ENCODE data around the gene DBH.

Gene DBH

DNA sequence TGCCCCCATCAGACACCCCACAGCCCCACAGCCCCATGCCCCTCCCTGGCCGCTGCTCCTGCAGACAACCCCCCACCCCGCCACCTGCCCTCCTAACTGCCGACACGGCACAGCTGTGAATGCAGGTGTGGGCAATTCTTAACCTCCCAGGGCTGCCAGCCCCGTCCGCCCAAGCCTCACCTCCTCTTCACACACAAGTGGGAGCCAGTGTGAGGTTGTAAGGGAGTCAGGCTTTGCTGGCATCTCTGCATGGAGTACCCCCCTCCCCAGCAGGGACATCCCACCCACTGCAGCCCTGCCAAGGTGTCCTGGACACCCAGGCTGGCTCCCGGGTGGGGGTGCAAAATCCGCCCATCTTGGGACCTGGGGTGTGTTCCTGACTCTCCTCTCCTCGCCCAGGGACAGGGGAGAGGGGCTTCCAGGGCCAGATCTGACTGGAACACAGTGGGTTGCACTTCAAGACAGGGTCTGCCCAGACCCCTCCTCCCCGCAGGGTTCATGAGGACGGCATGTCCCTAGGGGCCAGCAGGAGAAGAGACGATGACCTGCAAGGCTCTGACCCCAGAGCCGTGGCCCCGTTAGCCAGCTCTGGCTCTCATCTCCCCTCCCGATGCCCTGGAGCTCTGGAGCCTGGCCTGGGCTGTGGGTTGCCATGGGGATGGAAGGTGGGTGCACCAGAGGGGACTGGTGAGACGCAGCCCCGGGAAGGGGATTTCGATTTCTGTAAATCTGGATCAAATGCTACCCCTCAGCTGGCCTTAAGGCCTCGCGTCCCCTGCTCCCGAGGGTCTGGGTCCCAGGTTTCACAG is 67.6 kb downstream of the DBH start:
- no peak for DNase-seq

DNA sequence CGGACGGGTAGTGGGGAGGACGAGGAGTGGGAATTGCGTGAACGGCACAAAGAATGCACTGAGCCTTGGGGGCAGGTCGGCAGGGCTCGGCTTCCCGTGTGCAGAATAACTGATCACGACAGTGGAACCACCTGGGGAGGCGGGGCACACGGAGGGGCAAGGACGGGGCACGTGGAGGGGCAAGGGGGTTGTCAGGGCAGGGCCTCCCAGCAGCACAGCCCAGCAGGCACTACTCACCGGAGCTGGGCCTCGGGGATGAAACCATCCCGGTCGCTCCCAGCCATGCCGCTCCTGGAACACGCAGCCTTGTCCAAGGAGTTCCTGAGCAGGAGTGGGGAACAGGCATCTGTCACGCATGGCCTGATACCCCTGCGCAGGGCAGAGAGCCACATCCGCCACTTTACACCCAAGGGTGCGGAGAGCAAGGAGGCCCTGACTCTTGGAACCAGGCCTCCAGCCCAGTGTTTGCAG is 68.6 kb downstream of the DBH start:
- DNase-seq = no peak

DNA sequence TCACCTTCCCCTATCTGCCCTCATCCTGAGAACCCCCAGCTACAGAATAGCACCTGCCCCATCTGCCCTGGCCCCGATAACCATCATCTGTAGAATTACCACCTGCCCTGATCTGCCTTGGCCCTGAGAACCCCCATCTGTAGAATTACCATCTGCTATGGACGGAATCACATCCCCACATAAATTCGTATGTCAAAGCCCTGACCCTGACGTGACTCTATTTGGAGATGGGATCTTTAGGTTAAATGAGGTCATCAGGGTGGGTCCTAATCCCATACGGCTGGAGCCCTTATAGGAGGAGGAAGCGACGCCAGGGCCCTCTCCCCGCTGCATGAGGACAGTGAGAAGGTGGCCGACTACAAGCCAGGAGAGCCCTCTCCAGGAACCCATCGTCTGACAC is 69.4 kb downstream of the DBH start:
- no peak for DNase-seq

DNA sequence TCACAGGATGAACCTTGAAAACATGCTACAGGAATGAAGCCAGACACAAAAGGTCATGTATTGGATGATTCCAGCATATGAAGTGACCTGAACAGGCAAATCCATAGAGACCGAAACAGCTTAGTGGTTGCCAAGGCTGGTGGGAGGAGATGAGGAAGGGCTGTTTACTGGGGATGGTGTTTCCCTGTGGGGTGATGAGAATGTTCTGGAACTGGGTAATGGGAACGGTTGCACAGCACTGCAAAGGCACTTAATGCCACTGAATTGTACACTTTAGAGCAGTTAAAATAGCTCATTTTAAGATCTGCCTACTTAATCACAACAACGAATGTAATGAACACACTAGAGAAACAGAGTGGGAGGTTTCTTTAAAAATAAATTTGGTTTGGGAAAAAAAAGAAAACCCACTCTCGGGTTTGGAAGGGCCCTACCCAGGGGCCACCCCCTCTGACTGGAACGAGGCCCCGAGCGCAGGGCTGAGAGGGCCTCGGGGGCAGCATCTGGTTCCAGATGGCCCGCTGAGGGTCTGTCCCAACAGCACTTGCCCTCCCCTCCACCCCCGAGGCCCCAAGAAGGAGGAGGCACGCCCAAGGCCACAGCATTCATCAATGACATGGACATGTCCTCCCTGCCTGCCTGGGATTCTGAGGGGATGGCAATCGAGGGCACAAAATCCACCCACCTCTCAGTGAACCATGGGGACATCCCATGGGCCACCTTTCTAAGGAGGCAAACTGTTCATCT is 70.3 kb downstream of the DBH start:
- DNase-seq = no peak

DNA sequence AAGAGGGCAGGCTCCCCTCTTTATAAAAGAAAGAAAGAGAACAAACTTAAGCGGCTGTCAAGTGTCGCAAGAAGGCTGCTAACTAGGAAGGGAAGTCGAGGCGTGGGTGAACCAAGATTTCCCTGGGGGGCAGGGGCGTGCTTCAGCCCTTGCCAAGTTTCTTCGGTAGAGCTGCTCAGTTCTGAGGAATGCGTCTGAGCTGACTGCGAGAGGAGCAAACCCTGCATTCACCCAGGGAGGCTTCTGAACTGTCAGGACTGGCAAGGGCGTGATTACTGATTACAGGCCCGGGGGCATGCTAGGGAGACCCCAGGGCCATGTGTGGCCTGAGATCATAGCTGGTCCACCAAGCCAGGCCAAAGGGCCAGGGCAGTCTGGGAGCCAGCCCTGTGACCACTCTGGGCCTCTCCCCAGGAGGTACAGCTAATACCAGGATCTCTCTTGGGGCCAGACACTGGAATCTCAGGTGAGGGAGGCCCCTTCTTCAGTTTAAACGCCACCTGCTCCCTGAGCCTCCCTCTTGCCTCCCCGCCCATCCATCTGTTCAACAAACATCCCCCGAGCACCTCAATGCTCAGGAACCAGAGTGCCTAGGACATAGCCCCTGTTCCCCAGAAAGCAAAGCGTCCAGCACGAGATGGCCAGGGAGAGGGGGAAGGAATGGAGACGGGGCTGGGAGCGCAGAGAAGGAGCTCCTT is 71.1 kb downstream of the DBH start:
- DNase-seq = no peak

DNA sequence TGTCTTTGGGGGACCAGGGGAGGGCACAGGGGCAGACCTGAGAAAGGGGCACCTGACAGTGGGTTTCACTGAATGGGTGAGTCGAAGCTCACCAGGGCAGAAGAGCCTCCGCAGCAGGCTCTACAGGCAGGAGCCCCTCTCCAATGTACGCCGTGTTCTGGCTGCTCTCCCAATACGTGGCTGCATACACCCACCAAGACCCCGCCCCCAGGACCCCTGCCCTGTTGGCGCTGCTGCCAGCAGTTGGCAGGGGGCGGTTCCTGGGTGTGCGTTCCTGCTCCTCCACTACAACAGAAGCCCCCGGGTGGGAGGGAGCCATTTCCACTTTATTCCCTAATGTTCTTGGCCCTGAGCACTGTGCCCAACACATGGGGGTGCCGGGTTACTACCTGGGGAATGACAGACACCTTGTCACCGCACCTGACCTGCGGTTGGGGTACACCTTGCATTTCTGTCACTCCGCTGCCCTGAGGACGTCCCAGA is 71.6 kb downstream of the DBH start:
- DNase-seq = no peak

DNA sequence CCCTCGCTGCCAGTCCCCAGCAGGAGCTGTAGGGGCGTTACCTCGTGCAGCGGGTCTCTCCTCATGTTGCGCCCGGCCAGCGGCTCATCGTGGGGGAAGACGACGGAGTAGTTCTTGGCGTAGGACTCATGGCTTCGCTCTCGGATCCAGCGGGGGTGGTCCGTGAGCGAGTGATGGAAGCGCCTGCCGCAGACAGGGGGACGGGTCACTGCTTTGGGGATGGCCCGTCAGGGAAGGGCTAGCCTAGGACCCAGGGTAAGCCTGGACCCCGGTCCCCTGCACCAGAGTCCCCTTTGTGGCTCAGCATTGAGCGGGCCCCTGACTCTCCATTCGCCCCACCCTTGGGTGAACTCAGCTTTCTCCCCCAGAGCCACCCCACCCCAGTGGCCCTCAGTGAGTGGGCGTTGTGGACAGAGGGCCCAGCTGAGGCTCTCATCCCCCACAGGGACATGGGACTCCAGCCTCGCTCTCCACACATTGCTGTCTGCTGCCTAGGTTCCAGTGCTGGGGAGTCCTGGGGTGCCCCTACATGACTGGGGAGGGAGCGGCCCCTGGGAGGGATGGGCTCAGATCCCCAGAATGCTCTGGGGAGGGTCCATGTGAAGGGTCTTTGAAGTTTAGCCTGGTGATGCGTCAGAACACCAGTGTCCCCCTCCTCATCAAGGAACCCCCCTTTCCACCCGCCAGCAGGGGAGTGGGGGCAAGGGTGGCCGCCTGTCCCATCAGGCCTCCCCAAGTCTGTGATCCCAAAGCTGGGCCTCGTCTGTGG is 72.3 kb downstream of the DBH start:
- no peak for DNase-seq

Measured in SHP77 treated with DMSO at 0.1 percent for 48 hours (cell line).